WTC11 (cell line): ENCODE results near the gene AGO3. TPM values are rescaled to one million over a fixed set of nuclear protein-coding genes. Genes with fewer than 3 reads are reported as not detected.

Experiments used
- ATAC-seq: fragments of 200-7000 bp; cut with Tn5 transposase; 2 replicates; pipeline ENCODE4 v1.10.0; 2021; ENCODE audit warnings: mild to moderate bottlenecking, moderate library complexity
- CTCF ChIA-PET: fragments of 300-600 bp; sonication (Branson Sonifier 250); formaldehyde crosslinking; loops from one replicate; lab custom pipeline; 2021; ENCODE audit warnings: antibody characterized with exemption; lab: Charles Lee
- POLR2A ChIA-PET: fragments of 350-600 bp; sonication (Branson Sonifier 250); formaldehyde crosslinking; loops from one replicate; lab custom pipeline; 2021; ENCODE audit warnings: antibody characterized with exemption; lab: Charles Lee
- DNase-seq: peaks from one replicate; pipeline ENCODE4 v3.0.0; 2021; ENCODE audit warnings: low spot score
- H3K27ac Mint-ChIP-seq: 2 replicates; pipeline ENCODE4 v1.8.0; 2021; ENCODE audit warnings: mixed read lengths
- H3K27me3 Mint-ChIP-seq: 2 replicates; pipeline ENCODE4 v1.8.0; 2021; ENCODE audit warnings: low read depth, mild to moderate bottlenecking, moderate library complexity, mixed read lengths
- H3K36me3 Mint-ChIP-seq: 2 replicates; pipeline ENCODE4 v1.8.0; 2021; ENCODE audit warnings: mixed read lengths
- H3K4me1 Mint-ChIP-seq: 2 replicates; pipeline ENCODE4 v1.8.0; 2022; ENCODE audit warnings: mixed read lengths
- H3K4me3 Mint-ChIP-seq: 2 replicates; pipeline ENCODE4 v1.8.0; 2021; ENCODE audit warnings: mild to moderate bottlenecking, moderate library complexity, mixed read lengths
- H3K9me3 Mint-ChIP-seq: 2 replicates; pipeline ENCODE4 v1.8.0; 2021; ENCODE audit warnings: mixed read lengths
- AFF4 ChIP-seq: sonication (generic); formaldehyde crosslinking; IDR thresholded peaks from 2 replicates; pipeline ENCODE4 v1.8.1; 2023; ENCODE audit warnings: mild to moderate bottlenecking, missing genetic modification reagents, borderline replicate concordance
- ATF1 ChIP-seq: sonication (generic); formaldehyde crosslinking; IDR thresholded peaks from 2 replicates; pipeline ENCODE4 v1.8.1; 2023; ENCODE audit warnings: mild to moderate bottlenecking, moderate library complexity, missing genetic modification reagents
- ATF2 ChIP-seq: sonication (generic); formaldehyde crosslinking; IDR thresholded peaks from 2 replicates; pipeline ENCODE4 v1.8.1; 2022; ENCODE audit warnings: low read depth, missing genetic modification reagents, borderline replicate concordance
- ATF3 ChIP-seq: sonication (generic); formaldehyde crosslinking; conservative IDR thresholded peaks from 2 replicates; pipeline ENCODE4 v1.8.1; 2022; ENCODE audit warnings: mild to moderate bottlenecking, missing genetic modification reagents
- E2F4 ChIP-seq: sonication (generic); formaldehyde crosslinking; IDR thresholded peaks from 2 replicates; pipeline ENCODE4 v1.8.1; 2022; ENCODE audit warnings: low read depth, mild to moderate bottlenecking, moderate library complexity, missing genetic modification reagents, borderline replicate concordance
- E2F5 ChIP-seq: sonication (generic); formaldehyde crosslinking; IDR thresholded peaks from 2 replicates; pipeline ENCODE4 v1.8.1; 2022; ENCODE audit warnings: mild to moderate bottlenecking, moderate library complexity, missing genetic modification reagents
- EMX1 ChIP-seq: fragments of 250-450 bp; sonication (Bioruptor Pico); IDR thresholded peaks from 2 replicates; pipeline ENCODE4 v1.8.0; 2021; ENCODE audit warnings: mild to moderate bottlenecking
- FOXK1 ChIP-seq: sonication (generic); formaldehyde crosslinking; IDR thresholded peaks from 2 replicates; pipeline ENCODE4 v1.8.0; 2022; ENCODE audit warnings: mild to moderate bottlenecking, moderate library complexity, missing genetic modification reagents
- FOXP1 ChIP-seq: sonication (generic); formaldehyde crosslinking; IDR thresholded peaks from 2 replicates; pipeline ENCODE4 v1.8.0; 2022; ENCODE audit warnings: missing genetic modification reagents, mild to moderate bottlenecking, moderate library complexity, borderline replicate concordance
- GABPB1 ChIP-seq: sonication (generic); formaldehyde crosslinking; IDR thresholded peaks from 2 replicates; pipeline ENCODE4 v1.8.1; 2023; ENCODE audit warnings: mild to moderate bottlenecking, missing genetic modification reagents
- KAT7 ChIP-seq: sonication (generic); formaldehyde crosslinking; IDR thresholded peaks from 2 replicates; pipeline ENCODE4 v1.8.1; 2023; ENCODE audit warnings: missing genetic modification reagents, mild to moderate bottlenecking, borderline replicate concordance
- SP1 ChIP-seq: sonication (generic); formaldehyde crosslinking; conservative IDR thresholded peaks from 2 replicates; pipeline ENCODE4 v1.8.1; 2022; ENCODE audit warnings: missing genetic modification reagents
- STAT6 ChIP-seq: sonication (generic); formaldehyde crosslinking; conservative IDR thresholded peaks from 2 replicates; pipeline ENCODE4 v1.8.1; 2023; ENCODE audit warnings: mild to moderate bottlenecking, low read depth, missing genetic modification reagents, moderate library complexity
- TCF7 ChIP-seq: sonication (generic); formaldehyde crosslinking; IDR thresholded peaks from 2 replicates; pipeline ENCODE4 v1.8.0; 2022; ENCODE audit warnings: mild to moderate bottlenecking, low read depth, missing genetic modification reagents, moderate library complexity
- ZBTB43 ChIP-seq: sonication (generic); formaldehyde crosslinking; IDR thresholded peaks from 2 replicates; pipeline ENCODE4 v1.8.1; 2023; ENCODE audit warnings: mild to moderate bottlenecking, missing genetic modification reagents
- ZNF232 ChIP-seq: sonication (generic); formaldehyde crosslinking; IDR thresholded peaks from 2 replicates; pipeline ENCODE4 v1.8.0; 2022; ENCODE audit warnings: mild to moderate bottlenecking, missing genetic modification reagents
- ZNF263 ChIP-seq: sonication (generic); formaldehyde crosslinking; IDR thresholded peaks from 2 replicates; pipeline ENCODE4 v1.8.1; 2022; ENCODE audit warnings: low read depth, mild to moderate bottlenecking, moderate library complexity, missing genetic modification reagents
- total RNA-seq: library from RNA; stranded (reverse); gene quantifications from 3 replicates; pipeline ENCODE4 v1.2.3, GENCODE V29; 2021

AGO3 gene
- total RNA-seq, 1 experiment from 2014 or later = 26.8 TPM

- TF ChIP-seq SP1 (0 out of 2 replicates have a peak, but pooled peaks have one; percentile 1), AFF4 (CRISPR knock-in tag) (no peak), ATF3 (CRISPR knock-in tag) (0 out of 2 replicates have a peak, but pooled peaks have one; percentile 51), KAT7 (CRISPR knock-in tag) (peak; percentile 12; the same call in 1 of the 2 replicates), FOXP1 (CRISPR knock-in tag) (peak; percentile 41; the same call in 1 of the 2 replicates), ATF2 (CRISPR knock-in tag) (no peak), EMX1 (CRISPR knock-in tag) (no peak), E2F4 (0 out of 2 replicates have a peak, but pooled peaks have one; percentile 26), GABPB1 (CRISPR knock-in tag) (no peak), ZBTB43 (CRISPR knock-in tag) (0 out of 2 replicates have a peak, but pooled peaks have one; percentile 77), ZNF232 (CRISPR knock-in tag) (0 out of 2 replicates have a peak, but pooled peaks have one; percentile 43)
- peak overlapping the region; percentile 93 for H3K27ac Mint-ChIP-seq
- ATAC-seq = peak; percentile 34
- H3K9me3 Mint-ChIP-seq = no peaks in the 10 kb centered on the region; the same call in 1 of the 2 replicates
- peaks cover 48% of the 10 kb centered on the region for H3K4me1 Mint-ChIP-seq
- ChIA-PET POLR2A (interaction anchor here (0.8 to 2.3 kb wide), 5 partner anchors 46 to 217 kb away, joined by 3 to 14 read pairs (median 9); partner anchors contain the start of genes AGO1, CLSPN, TEKT2 and TRAPPC3), CTCF (interaction anchor here (1.0 to 2.2 kb wide), 5 partner anchors 45 to 203 kb away, joined by 3 to 10 read pairs (median 7); partner anchors contain the start of gene AGO1)
- no peaks in the 10 kb centered on the region for H3K36me3 Mint-ChIP-seq
- DNase-seq = no peak
- H3K4me3 Mint-ChIP-seq = peak overlapping the region; percentile 87
- H3K27me3 Mint-ChIP-seq = no peaks in the 10 kb centered on the region
These were observed 697 bp downstream of the AGO3 start for GRCh38 chr1:35931446-35932157.

GRCh38 chr1:35932158-35932636 is 1.3 kb downstream of the AGO3 start:
- DNase-seq (no peak), ATAC-seq (no peak)
- H3K27me3 Mint-ChIP-seq = no peaks in the 10 kb centered on the region
- H3K4me3 Mint-ChIP-seq = peak overlapping the region; percentile 87
- no peaks in the 10 kb centered on the region; the same call in 1 of the 2 replicates for H3K9me3 Mint-ChIP-seq
- H3K36me3 Mint-ChIP-seq = no peaks in the 10 kb centered on the region
- no peak overlapping the region for H3K27ac Mint-ChIP-seq
- POLR2A ChIA-PET = no interaction called here
- H3K4me1 Mint-ChIP-seq = peaks cover 48% of the 10 kb centered on the region
- CTCF ChIA-PET = interaction anchor here (1.1 to 2.2 kb wide), 2 partner anchors 202 to 207 kb away, joined by 3 to 7 read pairs; no protein-coding TSS in a partner anchor
- TF ChIP-seq FOXK1 (CRISPR knock-in tag) (no peak), TCF7 (CRISPR knock-in tag) (no peak), KAT7 (CRISPR knock-in tag) (no peak), E2F5 (CRISPR knock-in tag) (no peak), STAT6 (CRISPR knock-in tag) (no peak), ATF1 (no peak), ZNF263 (CRISPR knock-in tag) (no peak)
